GM18861 (cell line): ENCODE results near the gene GALNT12.

Source experiments
- ATAC-seq: cut with Tn5 transposase; IDR thresholded peaks from one replicate; pipeline ENCODE4 v1.9.1; 2021; ENCODE audit not compliant: unreplicated experiment

The GALNT12 gene, protein sequence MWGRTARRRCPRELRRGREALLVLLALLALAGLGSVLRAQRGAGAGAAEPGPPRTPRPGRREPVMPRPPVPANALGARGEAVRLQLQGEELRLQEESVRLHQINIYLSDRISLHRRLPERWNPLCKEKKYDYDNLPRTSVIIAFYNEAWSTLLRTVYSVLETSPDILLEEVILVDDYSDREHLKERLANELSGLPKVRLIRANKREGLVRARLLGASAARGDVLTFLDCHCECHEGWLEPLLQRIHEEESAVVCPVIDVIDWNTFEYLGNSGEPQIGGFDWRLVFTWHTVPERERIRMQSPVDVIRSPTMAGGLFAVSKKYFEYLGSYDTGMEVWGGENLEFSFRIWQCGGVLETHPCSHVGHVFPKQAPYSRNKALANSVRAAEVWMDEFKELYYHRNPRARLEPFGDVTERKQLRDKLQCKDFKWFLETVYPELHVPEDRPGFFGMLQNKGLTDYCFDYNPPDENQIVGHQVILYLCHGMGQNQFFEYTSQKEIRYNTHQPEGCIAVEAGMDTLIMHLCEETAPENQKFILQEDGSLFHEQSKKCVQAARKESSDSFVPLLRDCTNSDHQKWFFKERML

GRCh38 chr9:98807070-98807813, at the start of gene GALNT12:
Gene GALNT12, plus strand, starts transcription at chr9:98807670. Its CDS starts 29 bp downstream, at chr9:98807699.
- no peak for ATAC-seq

DNA sequence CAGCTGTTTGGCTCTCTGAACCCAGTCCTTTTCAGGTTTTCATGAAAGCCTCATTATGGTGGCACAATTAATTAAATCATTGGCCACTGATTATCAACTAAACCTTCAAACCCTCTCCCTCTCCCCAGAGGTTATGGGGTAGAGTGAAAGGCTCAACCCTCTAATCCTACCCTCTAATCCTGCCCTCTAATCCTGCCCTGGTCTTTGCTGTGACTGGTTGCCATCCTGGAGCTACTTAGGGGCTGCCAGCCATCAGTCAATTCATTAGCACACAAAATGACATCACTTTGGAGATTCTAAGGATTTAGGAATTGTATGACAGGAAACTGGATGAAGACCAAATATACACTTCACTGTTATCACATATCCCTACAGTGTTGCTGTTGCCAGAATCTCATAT, 47.2 kb upstream of the GALNT12 start:
- ATAC-seq, result no peak

DNA sequence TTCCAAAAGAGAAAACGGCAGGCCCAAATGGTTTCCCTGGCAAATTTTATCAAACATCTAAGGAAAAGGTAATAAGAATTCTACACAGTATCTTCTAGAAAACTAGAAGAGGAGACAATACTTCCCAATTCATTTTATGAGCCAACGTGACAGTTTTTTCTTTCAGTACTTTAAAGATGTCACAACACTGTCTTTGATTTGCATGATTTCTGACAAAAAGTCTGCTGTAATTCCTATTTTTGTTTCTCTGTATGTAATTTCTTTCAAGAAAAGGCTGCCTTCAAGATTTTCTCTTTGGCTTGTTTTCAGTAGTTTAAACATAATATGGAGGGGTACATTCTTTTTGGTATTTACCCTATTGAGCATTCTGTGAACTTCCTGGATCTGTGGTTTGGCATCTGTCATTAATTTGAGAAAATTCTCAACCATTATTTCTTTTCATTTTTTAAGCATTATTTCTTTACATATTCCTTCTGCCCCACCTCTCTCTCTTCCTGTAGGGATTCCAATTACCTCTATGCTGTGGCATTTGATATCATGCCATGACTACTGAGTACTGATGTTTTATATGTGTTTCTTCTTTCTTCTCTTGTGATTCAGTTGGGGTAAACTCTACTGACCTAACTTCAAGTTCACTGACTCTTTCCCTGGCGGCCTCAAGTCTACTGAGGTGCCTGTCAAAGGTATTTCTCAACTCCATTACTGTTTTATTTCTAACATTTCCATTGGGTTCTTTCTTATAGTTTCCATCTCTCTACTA, 43.3 kb upstream of the GALNT12 start:
- ATAC-seq, result no peak

DNA sequence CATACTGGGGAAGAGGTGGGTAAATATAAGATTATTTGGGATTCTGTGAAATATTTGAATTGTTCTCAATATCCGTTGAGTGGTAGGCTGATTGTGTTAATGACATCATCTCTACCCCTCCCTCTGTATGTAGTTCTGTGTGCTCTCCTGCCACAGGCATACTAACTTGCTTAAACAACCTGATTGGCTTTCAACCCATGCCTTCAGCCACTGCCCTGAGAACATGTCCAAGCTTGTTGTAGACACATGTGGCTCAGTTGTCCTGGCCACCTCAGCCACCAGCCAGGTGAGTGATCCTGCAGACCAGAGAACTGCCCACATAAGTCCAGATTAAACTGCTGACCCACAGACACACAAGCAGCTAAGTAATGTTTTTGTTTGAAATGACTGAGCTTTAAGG, 42.2 kb upstream of the GALNT12 start:
- no peak for ATAC-seq

DNA sequence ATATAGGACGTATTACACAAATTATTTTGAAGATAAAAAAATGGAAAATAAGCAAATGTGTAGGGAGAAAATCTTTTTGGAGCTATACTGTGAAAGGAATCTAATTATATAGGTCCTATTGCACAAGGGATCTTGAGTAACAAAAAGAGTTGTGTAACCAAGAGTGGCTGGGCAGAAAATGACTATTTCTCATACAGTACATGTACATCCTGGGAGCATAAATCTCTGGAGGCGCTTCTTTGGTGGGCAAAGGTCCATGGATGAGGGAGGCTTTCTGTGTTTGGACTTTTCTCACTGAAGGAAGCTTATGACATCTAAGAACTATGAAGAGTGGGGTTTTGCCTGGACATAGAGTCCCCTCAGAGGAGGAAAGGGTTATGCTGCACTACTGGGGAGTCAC, 40.9 kb upstream of the GALNT12 start:
- ATAC-seq, result no peak

GRCh38 chr9:98767196-98767595, 40.3 kb upstream of the GALNT12 start:
- no peak for ATAC-seq

DNA sequence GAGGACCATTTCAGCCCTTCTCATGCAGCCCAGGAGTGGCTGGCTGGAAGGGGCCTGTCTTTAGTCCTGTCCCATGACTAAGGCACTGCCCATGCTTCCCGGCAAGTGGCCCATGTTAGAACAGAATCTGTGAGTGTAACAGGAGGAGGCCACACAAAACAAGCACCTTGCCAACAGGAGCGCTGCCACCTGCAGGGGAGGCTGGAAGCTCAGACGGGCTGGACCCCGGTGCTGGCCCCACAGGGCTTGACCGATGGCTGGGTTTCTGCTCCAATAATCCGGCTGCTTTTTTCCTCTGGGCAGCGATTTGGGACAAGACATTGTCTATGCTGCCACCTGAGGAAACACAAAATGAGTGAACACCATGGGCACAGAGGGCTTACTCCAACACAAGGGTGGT, 39.6 kb upstream of the GALNT12 start:
- ATAC-seq, result no peak

DNA sequence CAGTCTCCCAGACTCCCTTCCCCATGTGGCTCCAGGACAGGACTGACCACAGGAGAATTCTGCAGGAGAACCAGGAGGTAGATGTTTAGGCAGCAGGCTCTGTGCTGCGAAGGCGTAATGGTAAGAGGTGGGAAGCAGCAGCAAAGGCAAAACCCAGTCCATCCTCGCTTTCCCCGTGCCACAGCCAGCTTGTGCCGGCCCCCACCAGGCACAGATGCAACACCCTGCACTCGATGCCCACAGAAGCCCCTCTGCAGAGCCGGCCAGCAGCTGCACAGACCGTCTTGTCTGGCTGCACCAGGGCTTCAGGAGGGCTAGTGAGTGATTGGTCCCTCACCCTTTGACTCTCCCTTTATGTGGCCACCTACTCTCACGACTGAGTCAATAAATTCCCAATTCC, 39.1 kb upstream of the GALNT12 start:
- ATAC-seq, result no peak

DNA sequence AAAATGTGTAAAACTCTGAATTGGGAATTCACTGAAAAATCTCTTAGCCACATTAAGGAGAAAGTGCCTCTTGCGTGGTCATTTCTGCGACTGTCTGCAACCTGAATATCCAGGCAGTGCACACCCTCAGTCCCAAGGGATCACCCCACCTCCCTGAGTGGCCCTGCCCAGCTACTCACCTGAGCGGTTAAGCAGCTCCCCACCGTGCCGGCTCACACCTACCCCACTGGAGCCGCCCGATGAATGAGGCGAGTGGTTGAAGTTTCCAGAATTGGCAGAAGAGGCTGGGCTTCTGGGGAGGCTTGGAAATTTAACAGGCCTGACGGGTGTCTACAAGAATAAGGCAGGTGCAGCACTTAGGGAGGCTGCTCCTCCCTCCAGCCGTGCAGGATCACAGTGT, 36.8 kb upstream of the GALNT12 start:
- ATAC-seq, result no peak

- no peak for ATAC-seq
These were observed 36.1 kb upstream of the GALNT12 start for GRCh38 chr9:98771209-98771874.

GRCh38 chr9:98772364-98773155, 34.9 kb upstream of the GALNT12 start:
- ATAC-seq, result no peak

DNA sequence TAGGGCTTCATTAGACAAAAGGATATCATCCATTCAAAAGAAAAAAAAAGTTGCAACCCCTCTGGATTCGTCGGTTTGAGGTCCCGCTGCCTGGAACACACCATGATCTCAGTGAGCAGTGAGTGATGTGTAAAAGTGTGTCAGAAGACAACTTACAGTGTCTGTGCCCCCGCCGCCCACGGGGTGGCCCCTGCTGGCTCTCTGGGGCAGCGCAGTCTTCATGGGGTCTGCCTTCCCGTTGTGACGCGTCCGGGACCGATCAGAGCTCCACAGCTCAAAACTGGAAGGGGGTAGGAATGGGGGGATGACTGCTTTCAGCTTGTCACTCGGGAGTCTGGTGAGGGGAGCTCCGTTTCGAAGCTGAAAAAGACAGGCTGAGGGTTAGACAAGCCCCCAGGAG, 33.7 kb upstream of the GALNT12 start:
- ATAC-seq, result no peak

- ATAC-seq, result no peak
These were observed 32.7 kb upstream of the GALNT12 start for GRCh38 chr9:98774746-98775145.

- no peak for ATAC-seq
These were observed 31.5 kb upstream of the GALNT12 start for GRCh38 chr9:98775831-98776441.

GRCh38 chr9:98777618-98778017, 29.9 kb upstream of the GALNT12 start:
- ATAC-seq, result no peak

GRCh38 chr9:98778251-98778650, 29.2 kb upstream of the GALNT12 start:
- ATAC-seq, result no peak

DNA sequence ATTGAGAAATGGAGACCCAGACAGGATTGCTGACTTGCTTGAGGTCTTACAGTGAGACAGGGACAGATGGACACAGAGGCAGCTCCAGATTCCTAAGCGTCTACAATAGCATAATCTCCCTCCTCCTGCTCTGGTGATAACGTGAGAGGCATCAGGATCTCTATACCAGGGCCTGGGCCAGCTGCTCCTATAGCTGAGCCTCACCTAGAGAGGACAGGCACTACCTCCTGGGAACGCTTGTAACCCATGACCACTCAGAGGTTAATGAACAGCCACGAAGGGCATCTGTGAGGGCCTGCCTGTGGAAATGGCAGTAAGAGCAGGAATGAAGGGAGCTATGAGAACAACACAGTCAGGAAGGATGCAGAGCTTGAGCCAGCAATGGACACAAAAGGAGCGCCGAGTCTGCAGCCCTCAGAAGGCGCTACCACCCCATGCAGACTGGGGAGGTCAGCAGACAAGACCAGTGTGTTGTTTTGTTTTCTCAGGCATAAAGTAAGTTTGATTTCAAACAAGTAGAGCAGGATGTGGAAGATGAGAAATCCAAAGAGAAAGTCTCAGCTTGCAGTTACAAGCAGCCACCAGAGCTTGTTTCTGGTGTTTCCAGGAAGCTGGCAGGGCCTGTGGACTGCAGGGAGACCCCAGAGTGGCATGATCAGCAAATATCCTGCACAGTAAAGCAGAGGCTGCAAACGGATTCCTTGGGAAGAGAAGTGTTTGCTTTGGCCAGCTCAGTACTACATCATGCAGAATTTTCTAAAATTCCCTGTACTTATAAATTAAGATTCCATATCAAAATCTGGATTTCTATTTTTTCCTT, 28.5 kb upstream of the GALNT12 start:
- ATAC-seq, result no peak

- no peak for ATAC-seq
These were observed 27.3 kb upstream of the GALNT12 start for GRCh38 chr9:98780059-98780749.
